Measurements from ENCODE around the gene ZNF526. TPM values are rescaled to one million over a fixed set of nuclear protein-coding genes. Genes with fewer than 3 reads are reported as not detected.

ZNF526 gene
- polyA plus RNA-seq, 4 donors: 8.0 to 8.8 (median 8.5) TPM

- no peak for DNase-seq (ENCODE audit: low read depth in 4 of 4, low spot score in 3 of 4)
Observed at GRCh38 chr19:42274065-42274682, 54.1 kb downstream of the ZNF526 start.

DNA sequence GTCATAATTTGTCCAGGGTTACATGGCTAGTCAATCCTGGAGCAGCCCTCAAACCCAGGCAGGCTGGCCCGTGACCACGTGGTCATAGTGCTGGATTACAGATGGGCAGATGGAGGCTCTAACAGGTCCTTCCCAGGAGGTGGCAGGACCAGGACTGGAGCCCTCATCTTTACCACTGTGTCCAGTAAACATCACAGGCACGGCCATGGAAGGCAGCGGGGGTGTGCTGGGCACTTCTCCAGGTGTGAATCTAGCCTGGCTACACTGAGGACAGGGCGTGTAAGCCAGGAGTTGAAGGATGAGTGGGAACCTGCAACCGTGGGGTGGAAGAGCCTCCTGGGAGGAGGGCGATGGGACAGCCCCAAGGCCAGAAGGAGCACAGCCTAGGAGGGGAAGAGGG is 55.0 kb downstream of the ZNF526 start:
- no peak for DNase-seq (ENCODE audit: low read depth in 4 of 4, low spot score in 3 of 4)

DNA sequence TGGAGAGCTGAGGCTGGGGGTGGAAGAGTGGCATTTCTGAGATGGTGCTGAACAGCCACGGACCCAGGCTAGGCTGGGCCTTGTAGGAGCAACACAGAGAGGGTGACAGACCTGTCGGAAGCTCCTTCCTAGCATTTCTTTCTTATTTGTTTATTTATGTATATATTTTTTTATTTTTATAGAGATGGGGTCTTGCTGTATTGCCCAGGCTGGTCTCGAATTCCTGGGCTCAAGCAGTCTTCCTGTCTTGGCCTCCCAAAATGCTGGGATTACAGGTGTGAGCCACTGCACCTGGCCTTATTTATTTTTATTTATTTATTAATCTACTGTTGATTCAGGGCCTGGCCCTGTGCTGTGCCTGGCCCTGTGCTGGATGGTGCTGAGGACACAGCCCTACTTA is 55.4 kb downstream of the ZNF526 start:
- DNase-seq (ENCODE audit: low read depth in 4 of 4, low spot score in 3 of 4): no peak

DNA sequence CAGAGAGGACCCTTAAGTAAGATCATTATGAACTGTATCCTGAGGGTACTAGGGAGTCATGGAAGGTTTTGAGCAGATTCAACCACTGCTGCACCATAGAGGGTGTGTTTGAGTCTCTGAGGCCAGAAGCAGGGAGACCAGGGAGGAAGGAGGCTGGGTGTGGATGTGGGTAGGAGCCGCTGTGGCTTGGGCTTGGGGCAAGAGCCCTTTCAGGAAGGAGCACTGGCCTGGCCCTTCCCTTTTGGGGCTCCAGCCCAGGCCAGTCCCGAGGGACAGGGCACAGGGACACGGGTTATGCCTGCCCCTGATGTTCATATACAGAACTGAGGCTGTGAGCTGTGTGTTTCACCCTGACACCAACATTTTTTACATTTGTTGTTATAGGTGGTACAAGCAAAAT is 56.2 kb downstream of the ZNF526 start:
- no peak for DNase-seq (ENCODE audit: low read depth in 4 of 4, low spot score in 3 of 4)

DNA sequence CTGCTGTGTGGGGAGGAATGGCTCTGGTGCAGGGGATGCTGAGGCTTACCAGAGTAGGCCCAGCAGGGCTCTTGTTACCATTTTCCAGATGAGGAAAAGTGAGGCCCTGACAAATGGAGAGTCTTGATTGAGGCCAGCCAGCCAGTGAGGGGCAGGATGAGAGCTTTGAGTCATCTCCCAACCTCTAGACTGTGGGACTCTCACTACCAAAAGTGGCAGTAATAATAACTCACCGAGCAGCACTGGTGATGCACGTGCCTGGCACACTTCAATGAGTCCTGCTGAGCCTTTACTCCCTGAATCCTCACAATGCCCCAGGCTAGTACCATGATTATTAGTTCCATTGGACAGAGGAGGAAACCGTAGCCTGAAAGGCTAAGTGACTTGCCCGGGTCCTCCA is 56.7 kb downstream of the ZNF526 start:
- DNase-seq (ENCODE audit: low read depth in 4 of 4, low spot score in 3 of 4): no peak

Other genes with a start within 250 kb of the ZNF526 start
- under 1 TPM; 0.13 to 0.87 (median 0.32) TPM for gene ATP1A3, start 226.1 kb upstream of the ZNF526 start, polyA plus RNA-seq (ENCODE audit: insufficient read length in 4 of 4)
- 10 to 100 TPM; 21.5 to 26.9 (median 22.8) TPM for gene GRIK5, start 150.1 kb upstream of the ZNF526 start, polyA plus RNA-seq (ENCODE audit: insufficient read length in 4 of 4)
- gene ZNF574, start 144.1 kb upstream of the ZNF526 start, polyA plus RNA-seq (ENCODE audit: insufficient read length in 4 of 4): 10 to 100 TPM; 14.0 to 18.2 (median 14.7) TPM
- gene POU2F2, start 87.9 kb upstream of the ZNF526 start, polyA plus RNA-seq (ENCODE audit: insufficient read length in 4 of 4): 1 to 10 TPM in 2 of 4 donors, under 1 TPM in 2; 0.55 to 1.4 (median 0.90) TPM
- 10 to 100 TPM; 24.1 to 35.8 (median 27.2) TPM for gene DEDD2, start 2.6 kb upstream of the ZNF526 start, polyA plus RNA-seq (ENCODE audit: insufficient read length in 4 of 4)
- 10 to 100 TPM; 75.9 to 82.2 (median 80.9) TPM for gene GSK3A, start 22.3 kb downstream of the ZNF526 start, polyA plus RNA-seq (ENCODE audit: insufficient read length in 4 of 4)
- 10 to 100 TPM; 70.7 to 94.4 (median 71.8) TPM for gene ERF, start 34.8 kb downstream of the ZNF526 start, polyA plus RNA-seq (ENCODE audit: insufficient read length in 4 of 4)
- 10 to 100 TPM; 47.2 to 75.1 (median 49.5) TPM for gene CIC, start 48.9 kb downstream of the ZNF526 start, polyA plus RNA-seq (ENCODE audit: insufficient read length in 4 of 4)
- gene PRR19, start 81.8 kb downstream of the ZNF526 start, polyA plus RNA-seq (ENCODE audit: insufficient read length in 4 of 4): 1 to 10 TPM; 1.6 to 2.1 (median 2.0) TPM
- 10 to 100 TPM; 69.1 to 94.5 (median 79.3) TPM for gene PAFAH1B3, start 82.3 kb downstream of the ZNF526 start, polyA plus RNA-seq (ENCODE audit: insufficient read length in 4 of 4)
- 1 to 10 TPM in 1 of 4 donors, under 1 TPM in 3; 0.76 to 1.2 (median 0.83) TPM for gene TMEM145, start 93.0 kb downstream of the ZNF526 start, polyA plus RNA-seq (ENCODE audit: insufficient read length in 4 of 4)
- 10 to 100 TPM; 32.5 to 48.3 (median 35.7) TPM for gene MEGF8, start 105.3 kb downstream of the ZNF526 start, polyA plus RNA-seq (ENCODE audit: insufficient read length in 4 of 4)
- gene CNFN, start 170.0 kb downstream of the ZNF526 start, polyA plus RNA-seq (ENCODE audit: insufficient read length in 4 of 4): 1 to 10 TPM in 2 of 4 donors, under 1 TPM in 2; 0.82 to 2.1 (median 1.1) TPM
- 10 to 100 TPM in 3 of 4 donors, 1 to 10 TPM in 1; 9.7 to 13.9 (median 10.6) TPM for gene LIPE, start 207.1 kb downstream of the ZNF526 start, polyA plus RNA-seq (ENCODE audit: insufficient read length in 4 of 4)
- under 1 TPM in 2 of 4 donors, not detected in 2; 0.27 to 0.64 TPM for gene CXCL17, start 222.6 kb downstream of the ZNF526 start, polyA plus RNA-seq (ENCODE audit: insufficient read length in 4 of 4)